Lower leg skin (tissue), 3 donors: ENCODE data around the gene TMEM176A.

ENCODE experiments used
- CTCF ChIP-seq, 3 donors: fragments of 450-650 bp; IDR thresholded peaks; one replicate each; pipeline ENCODE4 v1.5.1; 2016; ENCODE audit warnings: antibody characterized with exemption in 3 of 3, mild to moderate bottlenecking in 3 of 3, moderate library complexity in 2 of 3
- POLR2A ChIP-seq, 2 donors: fragments of 450-650 bp; IDR thresholded peaks; one replicate each; pipeline ENCODE4 v1.6.1; 2016 to 2017; ENCODE audit warnings: antibody characterized with exemption in 2 of 2, mild to moderate bottlenecking in 1 of 2, moderate library complexity in 1 of 2

GRCh38 chr7:150756166-150756565 lies 44.4 kb upstream of the TMEM176A start:
- TF ChIP-seq CTCF (IDR thresholded peaks at IDR 0.05): no peak
- no peak for TF ChIP-seq POLR2A (IDR thresholded peaks at IDR 0.05)
